B cell (primary cell): Measurements from ENCODE around the gene OR6C74.

Experiments used
- CTCF ChIP-seq: fragments of 200-600 bp; IDR thresholded peaks from one replicate; pipeline ENCODE4 v1.8.0; 2022; ENCODE audit warnings: antibody characterized with exemption, mild to moderate bottlenecking
- EZH2 ChIP-seq: IDR thresholded peaks from 2 replicates; pipeline ENCODE4 v1.6.1; 2012; ENCODE audit warnings: borderline replicate concordance, low read depth, mild to moderate bottlenecking, moderate library complexity, low read length; ENCODE audit not compliant: insufficient read depth, poor library complexity, severe bottlenecking

GRCh38 chr12:55226523-55226922 lies 17.9 kb upstream of the OR6C74 start:
- TF ChIP-seq CTCF (no peak), EZH2 (no peak)
